Astrocyte of the cerebellum (primary cell): ENCODE results near the gene CACNA1A.

Experiments used
- DNase-seq: peaks from one replicate; pipeline ENCODE4 v3.0.0-alpha.2; 2011; ENCODE audit warnings: low read depth
- H3K4me3 ChIP-seq: 2 replicates; pipeline ENCODE4 v1.5.1; 2011; ENCODE audit warnings: mild to moderate bottlenecking, low read depth, low read length, moderate library complexity
- CTCF ChIP-seq: IDR thresholded peaks from 2 replicates; pipeline ENCODE4 v1.5.1; 2012; ENCODE audit warnings: low read length, low read depth, moderate library complexity, mild to moderate bottlenecking; ENCODE audit errors: missing control alignments
- in situ Hi-C: cut with HindIII; loops from 2 replicates; pipeline ENCODE4 v1.10.0; 2017; ENCODE audit warnings: low sequenced_read_pairs

Gene CACNA1A

GRCh38 chr19:13478576-13478975 is 27.7 kb downstream of the CACNA1A start:
- in situ Hi-C loops: no loop called here
- DNase-seq: no peak
- no peak overlapping the region for H3K4me3 ChIP-seq
- TF ChIP-seq CTCF: no peak

- in situ Hi-C loops: no loop called here
- TF ChIP-seq CTCF: no peak
- H3K4me3 ChIP-seq: no peak overlapping the region
- DNase-seq: no peak
These were observed 30.2 kb downstream of the CACNA1A start for GRCh38 chr19:13476071-13476470.

- no peak for TF ChIP-seq CTCF
- DNase-seq: no peak
- in situ Hi-C loops: no loop called here
- no peak overlapping the region for H3K4me3 ChIP-seq
These were observed 31.2 kb downstream of the CACNA1A start for GRCh38 chr19:13475044-13475443.

GRCh38 chr19:13466697-13467096 is 39.6 kb downstream of the CACNA1A start:
- in situ Hi-C loops: no loop called here
- no peak for DNase-seq
- no peak for TF ChIP-seq CTCF
- no peak overlapping the region for H3K4me3 ChIP-seq

GRCh38 chr19:13463296-13463695 is 43.0 kb downstream of the CACNA1A start:
- H3K4me3 ChIP-seq: no peak overlapping the region
- DNase-seq: no peak
- in situ Hi-C loops: no loop called here
- no peak for TF ChIP-seq CTCF

- no peak for TF ChIP-seq CTCF
- no peak overlapping the region for H3K4me3 ChIP-seq
- DNase-seq: no peak
- in situ Hi-C loops: no loop called here
These were observed 44.7 kb downstream of the CACNA1A start for GRCh38 chr19:13461536-13461935.

GRCh38 chr19:13460045-13460444 is 46.2 kb downstream of the CACNA1A start:
- no peak for DNase-seq
- H3K4me3 ChIP-seq: no peak overlapping the region
- in situ Hi-C loops: no loop called here
- no peak for TF ChIP-seq CTCF
